Esophagus squamous epithelium (tissue), 5 donors: ENCODE data around the gene AP2M1. TPM values are rescaled to one million over a fixed set of nuclear protein-coding genes. Genes with fewer than 3 reads are reported as not detected.

Experiments used
- DNase-seq: peaks from one replicate; lab custom pipeline; 2025; lab: John Stamatoyannopoulos, UW
- H3K27ac ChIP-seq, 4 donors: fragments of 200-600 bp; sonication (generic); one replicate each; pipeline ENCODE4 v1.5.1; 2016 to 2019; ENCODE audit warnings: mild to moderate bottlenecking in 1 of 4
- H3K27me3 ChIP-seq, 4 donors: fragments of 200-600 bp; sonication (generic); 1 replicate in 3 of 4; 2 replicates in 1 of 4; pipeline versions ENCODE4 v1.5.1 to v1.6.0; 2017 to 2021; ENCODE audit warnings: antibody characterized with exemption in 1 of 4
- H3K36me3 ChIP-seq, 3 donors: fragments of 200-600 bp; sonication (generic); one replicate each; pipeline ENCODE4 v1.5.1; 2016 to 2019
- H3K4me1 ChIP-seq, 3 donors: fragments of 200-600 bp; sonication (generic); one replicate each; pipeline ENCODE4 v1.5.1; 2017 to 2019
- H3K4me3 ChIP-seq, 4 donors: fragments of 200-600 bp; sonication (generic); 1 replicate in 3 of 4; 2 replicates in 1 of 4; pipeline ENCODE4 v1.5.1; 2016 to 2019; ENCODE audit warnings: mild to moderate bottlenecking in 2 of 4, moderate library complexity in 1 of 4
- H3K9me3 ChIP-seq, 3 donors: fragments of 200-600 bp; sonication (generic); one replicate each; pipeline ENCODE4 v1.5.1; 2016 to 2019
- CTCF ChIP-seq, 6 experiments: fragments of 450-650 bp in 4 of 6; fragments of 200-600 bp in 2 of 6; sonication (generic) in 2 of 6; IDR thresholded peaks; one replicate each; pipeline ENCODE4 v1.5.1; 2016 to 2019; ENCODE audit warnings: antibody characterized with exemption in 6 of 6, mild to moderate bottlenecking in 4 of 6, moderate library complexity in 4 of 6
- POLR2A ChIP-seq, 4 donors: fragments of 450-650 bp; IDR thresholded peaks; one replicate each; pipeline ENCODE4 v1.6.1; 2017; ENCODE audit warnings: antibody characterized with exemption in 4 of 4, mild to moderate bottlenecking in 4 of 4, moderate library complexity in 3 of 4
- WGBS, 2 donors: methylation state at CpG; one replicate each; pipeline ENCODE4 v1.1.5; 2018; 5-methylcytosine and 5-hydroxymethylcytosine counted together
- intact Hi-C: fragments of 100-400 bp; cut with DNase I; formaldehyde crosslinking; loops from one replicate; pipeline ENCODE4 v1.15.0; 2022
- total RNA-seq, 4 donors: library from RNA; depleted of rRNA; stranded (reverse); fragments of >200 nt; gene quantifications; one replicate each; pipeline ENCODE4 v1.1.0, GENCODE V29; 2016
- donor health status: DM: yes; HTN: yes; CAD: no.

Gene AP2M1
- total RNA-seq, 4 donors from 2014 or later: 139 to 212 (median 208) TPM

DNA sequence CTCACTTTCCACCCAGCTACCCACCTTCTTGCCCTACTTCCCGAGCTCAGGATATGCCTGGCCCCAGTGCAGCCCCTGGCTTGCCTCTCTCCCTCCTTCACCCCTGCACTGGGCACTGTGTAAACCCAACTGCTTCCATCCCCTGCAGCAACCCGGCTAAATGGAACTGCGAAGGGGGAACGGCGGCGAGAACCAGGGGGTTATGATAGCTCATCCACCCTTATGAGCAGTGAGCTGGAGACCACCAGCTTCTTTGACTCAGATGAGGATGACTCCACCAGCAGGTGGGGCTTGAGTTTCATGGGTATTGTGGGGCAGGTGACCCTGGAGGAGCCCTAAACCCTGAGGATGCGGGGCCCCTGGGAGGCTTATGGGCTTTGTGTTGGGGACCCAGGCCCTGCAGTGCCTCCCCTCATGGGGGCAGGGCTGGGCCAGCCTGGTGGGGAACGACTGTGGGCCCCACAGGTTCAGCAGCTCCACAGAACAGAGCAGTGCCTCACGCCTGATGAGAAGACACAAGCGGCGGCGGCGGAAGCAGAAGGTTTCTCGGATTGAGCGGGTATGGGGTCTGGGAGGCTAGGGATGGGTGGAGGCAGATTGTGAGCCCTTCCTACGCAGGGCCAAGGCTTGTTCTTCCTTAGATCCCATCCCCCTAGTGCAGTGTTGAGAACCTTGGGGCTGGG, 9.9 kb upstream of the AP2M1 start:
- no peaks in the 10 kb centered on the region for H3K9me3 ChIP-seq

GRCh38 chr3:184165543-184165942, 9.1 kb upstream of the AP2M1 start:
- peaks cover 0 to 30% (median 4%) of the 10 kb centered on the region in 3 donors for H3K4me1 ChIP-seq
- H3K27me3 ChIP-seq: no peaks in the 10 kb centered on the region
- no peaks in the 10 kb centered on the region for H3K9me3 ChIP-seq
- intact Hi-C loops: no loop called here
- no peak overlapping the region for H3K27ac ChIP-seq
- H3K36me3 ChIP-seq: peaks cover 34 to 89% (median 37%) of the 10 kb centered on the region in 3 donors
- no peak for DNase-seq
- no peak overlapping the region for H3K4me3 ChIP-seq
- TF ChIP-seq POLR2A (IDR thresholded peaks at IDR 0.05) (no peak), CTCF (IDR thresholded peaks at IDR 0.05) (no peak)
- WGBS, 2 donors: 96 to 100% methylated on average over 3 of the region's 3 CpGs

More for the DNA sequence above, 9.9 kb upstream of the AP2M1 start:
- Histone ChIP-seq H3K27me3 (no peaks in the 10 kb centered on the region), H3K4me1 (peaks cover 0 to 37% (median 10%) of the 10 kb centered on the region in 3 donors), H3K36me3 (peaks cover 31 to 81% (median 31%) of the 10 kb centered on the region in 3 donors), H3K27ac (no peak overlapping the region), H3K4me3 (no peak overlapping the region)
- intact Hi-C loops: no loop called here
- 93% methylated on average over 6 to 8 of the region's 16 CpGs for WGBS, 2 donors
- no peak for DNase-seq
- no peak for TF ChIP-seq CTCF (IDR thresholded peaks at IDR 0.05)

DNA sequence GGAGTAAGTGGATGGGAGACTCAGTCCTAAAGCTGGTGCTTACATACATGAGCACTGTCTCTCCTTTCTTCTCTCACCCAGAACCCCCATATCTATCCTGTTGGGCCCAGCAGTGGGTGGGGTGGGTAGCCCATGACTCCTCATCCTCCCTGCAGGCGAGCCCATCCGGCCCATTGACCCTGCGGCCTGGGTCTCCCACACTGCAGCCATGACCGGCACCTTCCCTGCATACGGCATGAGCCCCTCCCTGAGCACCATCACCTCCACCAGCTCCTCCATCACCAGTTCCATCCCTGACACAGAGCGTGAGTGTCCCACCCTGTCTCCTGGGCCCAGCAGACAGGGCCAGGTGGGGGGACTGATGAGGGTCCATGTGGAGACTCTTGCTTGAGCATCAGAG, 8.0 kb upstream of the AP2M1 start:
- Histone ChIP-seq H3K27me3 (no peaks in the 10 kb centered on the region), H3K36me3 (peaks cover 39 to 100% (median 41%) of the 10 kb centered on the region in 3 donors)
- intact Hi-C loops: no loop called here

DNA sequence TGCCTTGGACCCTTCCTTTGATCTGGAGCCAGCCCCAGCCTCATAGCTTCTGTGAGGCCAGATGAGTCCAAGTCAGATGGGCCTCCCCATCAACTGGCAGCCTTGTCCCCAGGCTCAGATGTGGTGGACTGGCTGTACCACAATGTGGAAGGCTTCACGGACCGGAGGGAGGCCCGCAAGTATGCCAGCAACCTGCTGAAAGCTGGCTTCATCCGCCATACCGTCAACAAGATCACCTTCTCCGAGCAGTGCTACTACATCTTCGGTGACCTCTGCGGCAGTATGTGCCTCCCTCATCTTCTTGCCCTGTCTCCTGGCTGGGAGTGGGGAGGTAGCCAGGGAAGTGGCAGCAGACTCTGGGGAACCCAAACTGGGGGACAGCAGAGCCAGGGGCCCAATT, 6.9 kb upstream of the AP2M1 start:
- Histone ChIP-seq H3K4me1 (peaks cover 10 to 31% (median 13%) of the 10 kb centered on the region in 3 donors), H3K4me3 (no peak overlapping the region), H3K27ac (no peak overlapping the region), H3K36me3 (peaks cover 39 to 93% (median 41%) of the 10 kb centered on the region in 3 donors), H3K9me3 (no peaks in the 10 kb centered on the region), H3K27me3 (no peaks in the 10 kb centered on the region)
- intact Hi-C loops: no loop called here
- no peak for DNase-seq
- TF ChIP-seq CTCF (IDR thresholded peaks at IDR 0.05) (no peak), POLR2A (IDR thresholded peaks at IDR 0.05) (no peak)
- WGBS, 2 donors: 96% methylated on average over 4 of the region's 8 CpGs; no CpG with 5 or more reads in 1 of the 2 donors

More for the DNA sequence above, 8.0 kb upstream of the AP2M1 start:
- H3K4me1 ChIP-seq: peaks cover 5 to 30% (median 5%) of the 10 kb centered on the region in 3 donors
- H3K4me3 ChIP-seq: no peak overlapping the region
- H3K9me3 ChIP-seq: no peaks in the 10 kb centered on the region
- no peak overlapping the region for H3K27ac ChIP-seq
- TF ChIP-seq POLR2A (IDR thresholded peaks at IDR 0.05) (no peak), CTCF (IDR thresholded peaks at IDR 0.05) (no peak)
- WGBS, 2 donors: 92 to 98% methylated on average over 4 to 6 of the region's 6 CpGs
- no peak for DNase-seq

GRCh38 chr3:184168363-184169120, 6.1 kb upstream of the AP2M1 start:
- WGBS, 2 donors: 44 to 50% methylated on average over 4 to 7 of the region's 9 CpGs
- Histone ChIP-seq H3K4me1 (peaks cover 10 to 31% (median 16%) of the 10 kb centered on the region in 3 donors), H3K4me3 (no peak overlapping the region), H3K9me3 (no peaks in the 10 kb centered on the region), H3K27me3 (no peaks in the 10 kb centered on the region), H3K27ac (no peak overlapping the region), H3K36me3 (peaks cover 39 to 85% (median 40%) of the 10 kb centered on the region in 3 donors)
- no peak for TF ChIP-seq POLR2A (IDR thresholded peaks at IDR 0.05)
- TF ChIP-seq CTCF (IDR thresholded peaks at IDR 0.05): no peak
- intact Hi-C loops: no loop called here
- DNase-seq: no peak
